GM12878 (cell line): ENCODE data around the gene TMEM44. TPM values are rescaled to one million over a fixed set of nuclear protein-coding genes. Genes with fewer than 3 reads are reported as not detected.

Source experiments
- ATAC-seq: fragments of 200-7000 bp; cut with Tn5 transposase; 3 replicates; pipeline ENCODE4 v1.9.1; 2020; ENCODE audit warnings: mild to moderate bottlenecking, moderate library complexity
- BruUV-seq: library from RNA; stranded (reverse); fragments of 400-500 nt; replicated peaks from 2 replicates; lab custom pipeline; 2021; lab: Mats Ljungman, UMichigan
- CTCF ChIA-PET: fragments of 300-600 bp; sonication (Branson Sonifier 250); formaldehyde crosslinking; extraction: SDS; loops from one replicate; lab custom pipeline; 2021; ENCODE audit warnings: inconsistent platforms; lab: Yijun Ruan, JAX
- POLR2A ChIA-PET: fragments of 350-600 bp; formaldehyde crosslinking; extraction: SDS; loops from one replicate; lab custom pipeline; 2021; ENCODE audit warnings: inconsistent platforms; lab: Charles Lee
- RAD21 ChIA-PET: fragments of 300-600 bp; sonication (Branson Sonifier 250); formaldehyde crosslinking; loops from one replicate; lab custom pipeline; 2023; ENCODE audit warnings: antibody characterized with exemption; ENCODE audit not compliant: unreplicated experiment; lab: Charles Lee
- SMC1A ChIA-PET: fragments of 300-600 bp; sonication (Branson Sonifier 250); formaldehyde crosslinking; loops from one replicate; lab custom pipeline; 2023; ENCODE audit not compliant: unreplicated experiment, uncharacterized antibody; lab: Charles Lee
- DNase-seq: peaks from one replicate; pipeline ENCODE4 v3.0.0-alpha.2; 2011; ENCODE audit warnings: low read depth, low spot score
- FAIRE-seq: peaks from 3 replicates; lab custom pipeline; 2011; peaks lifted over from hg19 to GRCh38; lab: Jason Lieb, UNC
- H2AFZ ChIP-seq: 2 replicates; pipeline ENCODE4 v1.6.0; 2011; ENCODE audit warnings: low read depth, low read length, control low read depth; ENCODE audit not compliant: control insufficient read depth
- H3K27ac ChIP-seq: 2 replicates; pipeline ENCODE4 v1.5.1; 2011; ENCODE audit warnings: control low read depth; ENCODE audit not compliant: control insufficient read depth, insufficient read depth
- H3K27me3 ChIP-seq, 2 experiments: replicated peaks in 1 of 2; 2 replicates each; pipeline versions ENCODE4 v1.6.0 to v1.6.1; 2011; ENCODE audit warnings: low read length in 1 of 2; ENCODE audit not compliant: control insufficient read depth in 2 of 2, insufficient read depth in 2 of 2
- H3K36me3 ChIP-seq, 2 experiments: 2 replicates each; pipeline ENCODE4 v1.5.1; 2011; ENCODE audit warnings: low read length in 1 of 2; ENCODE audit not compliant: control insufficient read depth in 2 of 2, insufficient read depth in 2 of 2
- H3K4me1 ChIP-seq: 2 replicates; pipeline ENCODE4 v1.6.1; 2011; ENCODE audit warnings: mild to moderate bottlenecking, low read length, moderate library complexity, mixed read lengths; ENCODE audit not compliant: control insufficient read depth, insufficient read depth
- H3K4me2 ChIP-seq: 2 replicates; pipeline ENCODE4 v1.6.0; 2011; ENCODE audit warnings: control low read depth; ENCODE audit not compliant: control insufficient read depth, insufficient read depth
- H3K4me3 ChIP-seq: fragments of 200-600 bp; sonication (generic); 2 replicates; pipeline ENCODE4 v1.5.1; 2016
- H3K79me2 ChIP-seq: 2 replicates; pipeline ENCODE4 v1.6.0; 2011; ENCODE audit warnings: low read length; ENCODE audit not compliant: control insufficient read depth, insufficient read depth
- H3K9ac ChIP-seq: 2 replicates; pipeline ENCODE4 v1.8.0; 2011; ENCODE audit warnings: low read length, control low read depth, mixed read lengths; ENCODE audit not compliant: control insufficient read depth, insufficient read depth
- H3K9me3 ChIP-seq: replicated peaks from 3 replicates; pipeline ENCODE4 v1.5.1; 2011; ENCODE audit warnings: mild to moderate bottlenecking, low read length; ENCODE audit not compliant: control insufficient read depth, insufficient read depth
- H4K20me1 ChIP-seq: 2 replicates; pipeline ENCODE4 v1.6.0; 2011; ENCODE audit not compliant: control insufficient read depth, insufficient read depth
- BCL3 ChIP-seq: IDR thresholded peaks from 2 replicates; pipeline ENCODE4 v1.6.1; 2011; ENCODE audit warnings: borderline replicate concordance, low read depth, mild to moderate bottlenecking, moderate library complexity, low read length; ENCODE audit not compliant: insufficient read depth, poor library complexity, severe bottlenecking
- BMI1 ChIP-seq: fragments of 450-650 bp; IDR thresholded peaks from 2 replicates; pipeline ENCODE4 v1.6.1; 2016; ENCODE audit warnings: mild to moderate bottlenecking, moderate library complexity, borderline replicate concordance
- CBX5 ChIP-seq: sonication (generic); IDR thresholded peaks from 2 replicates; pipeline ENCODE4 v1.6.1; 2016; ENCODE audit warnings: low read depth, moderate library complexity, mild to moderate bottlenecking, inconsistent platforms
- CEBPB ChIP-seq, 2 experiments: fragments of 150-350 bp in 1 of 2; IDR thresholded peaks; 2 replicates each; pipeline ENCODE4 v1.6.1; 2012 to 2014; ENCODE audit warnings: low read depth in 2 of 2, low read length in 2 of 2, borderline replicate concordance in 1 of 2, inconsistent platforms in 1 of 2
- ELK1 ChIP-seq: IDR thresholded peaks from 2 replicates; pipeline ENCODE4 v1.6.1; 2012; ENCODE audit warnings: low read depth, low read length, improper control_type of control experiment
- FOS ChIP-seq: IDR thresholded peaks from 3 replicates; pipeline ENCODE4 v1.6.1; 2011; ENCODE audit warnings: borderline replicate concordance; ENCODE audit not compliant: insufficient read length; ENCODE audit errors: extremely low read depth
- FOXK2 ChIP-seq: fragments of 450-650 bp; IDR thresholded peaks from 2 replicates; pipeline ENCODE4 v1.6.1; 2017; ENCODE audit warnings: mild to moderate bottlenecking, moderate library complexity
- GABPA ChIP-seq: IDR thresholded peaks from 2 replicates; pipeline ENCODE4 v1.6.1; 2014; ENCODE audit warnings: antibody characterized with exemption, low read depth, mild to moderate bottlenecking, inconsistent platforms
- IKZF2 ChIP-seq, 2 experiments: fragments of 450-650 bp; IDR thresholded peaks; 2 replicates each; pipeline ENCODE4 v1.6.1; 2017; ENCODE audit warnings: mild to moderate bottlenecking in 2 of 2, moderate library complexity in 2 of 2
- NR2F1 ChIP-seq: fragments of 450-650 bp; conservative IDR thresholded peaks from 2 replicates; pipeline ENCODE4 v1.6.1; 2017; ENCODE audit warnings: mild to moderate bottlenecking
- POLR2AphosphoS5 ChIP-seq: IDR thresholded peaks from 2 replicates; pipeline ENCODE4 v1.6.1; 2011; ENCODE audit warnings: mild to moderate bottlenecking, low read length, inconsistent platforms
- RAD21 ChIP-seq: IDR thresholded peaks from 2 replicates; pipeline ENCODE4 v1.6.1; 2011; ENCODE audit warnings: mild to moderate bottlenecking, low read depth, low read length, moderate library complexity; ENCODE audit not compliant: insufficient read depth
- SREBF2 ChIP-seq: IDR thresholded peaks from 2 replicates; pipeline ENCODE4 v1.6.1; 2012; ENCODE audit warnings: mild to moderate bottlenecking, low read length
- TAF1 ChIP-seq: IDR thresholded peaks from 2 replicates; pipeline ENCODE4 v1.6.1; 2011; ENCODE audit warnings: mild to moderate bottlenecking, low read depth, low read length, borderline replicate concordance
- ZNF384 ChIP-seq: IDR thresholded peaks from 2 replicates; pipeline ENCODE4 v1.6.1; 2012; ENCODE audit warnings: low read depth, mild to moderate bottlenecking, low read length, improper control_type of control experiment, borderline replicate concordance
- ZSCAN29 ChIP-seq: fragments of 450-650 bp; IDR thresholded peaks from 2 replicates; pipeline ENCODE4 v1.6.1; 2017; ENCODE audit warnings: mild to moderate bottlenecking, moderate library complexity
- WGBS: methylation state at CpG from one replicate; pipeline ENCODE4 v1.1.6; 2016; ENCODE audit warnings: low lambda C conversion rate; ENCODE audit not compliant: insufficient replicate concordance, insufficient coverage; ENCODE audit errors: missing lambda C conversion rate; 5-methylcytosine and 5-hydroxymethylcytosine counted together
- in situ Hi-C: fragments of 300-500 bp; cut with MboI; formaldehyde crosslinking; loops from 9 replicates; pipeline ENCODE4 v1.14.3; 2018; ENCODE audit warnings: mixed read lengths
- intact Hi-C: fragments of 100-400 bp; cut with micrococcal nuclease; formaldehyde crosslinking; loops from one replicate; pipeline ENCODE4 v1.14.2; 2022; ENCODE audit not compliant: unreplicated experiment
- polyA plus RNA-seq, 11 experiments: library from polyadenylated mRNA; depleted of rRNA in 4 of 11; unstranded in 6 of 11; stranded (reverse) in 5 of 11; fragments of >200 nt; fragmentation: Nextera tagmentation in 4 of 11; fragmentation: Illumina TruSeq in 1 of 11; extraction: Ambion mirVana in 4 of 11; extraction: Trizol in 1 of 11; gene quantifications; 1 replicate in 1 of 11; 2 replicates in 10 of 11; pipeline versions ENCODE4 v1.2.1 to v1.2.3, GENCODE V29; 2011 to 2016; ENCODE audit warnings: inconsistent platforms in 2 of 11, missing spikeins in 2 of 11, low read depth in 1 of 11
- total RNA-seq, 4 experiments: library from RNA; depleted of rRNA in 3 of 4; stranded (reverse); fragments of >200 nt in 3 of 4; fragmentation: Illumina TruSeq in 1 of 4; extraction: Trizol in 1 of 4; gene quantifications; 2 replicates each; pipeline versions ENCODE4 v1.2.1 to v1.2.3, GENCODE V29; 2013 to 2021
- TF ChIP-seq, protein P1 (sequence below): fragments of 450-650 bp; IDR thresholded peaks from 2 replicates; pipeline ENCODE4 v1.6.1; 2016; ENCODE audit warnings: mild to moderate bottlenecking, moderate library complexity, borderline replicate concordance
- TF ChIP-seq, protein P2 (sequence below): fragments of 450-650 bp; IDR thresholded peaks from 2 replicates; pipeline ENCODE4 v1.6.1; 2016; ENCODE audit warnings: mild to moderate bottlenecking

The TMEM44 gene
- total and polyA plus RNA-seq, 10 of the 15 experiments (the other 5 are each of a cell fraction or from before 2014, with no cell fraction given), result 0.57 to 8.3 (median 3.6) TPM

- FAIRE-seq, result no peak
- RAD21 ChIA-PET, result no interaction called here
Observed at GRCh38 chr3:194661946-194662345, 28.7 kb upstream of the TMEM44 start.

More at GRCh38 chr3:194661946-194662345, 28.7 kb upstream of the TMEM44 start:
- H4K20me1 ChIP-seq, result no peaks in the 10 kb centered on the region
- TF ChIP-seq RAD21 (no peak), ZNF384 (no peak), CEBPB (IDR thresholded peaks at IDR 0.05; ENCODE audit: borderline replicate concordance in 1 of 2, low read depth in 2 of 2, low read length in 2 of 2) (no peak), FOS (no peak), GABPA (no peak), SREBF2 (no peak), NR2F1 (no peak), TAF1 (no peak), CBX5 (no peak), POLR2AphosphoS5 (no peak), BCL3 (no peak), IKZF2 (IDR thresholded peaks at IDR 0.05) (no peak), BMI1 (no peak), ZSCAN29 (no peak), FOXK2 (no peak), ELK1 (no peak)
- TF ChIP-seq, protein P1, sequence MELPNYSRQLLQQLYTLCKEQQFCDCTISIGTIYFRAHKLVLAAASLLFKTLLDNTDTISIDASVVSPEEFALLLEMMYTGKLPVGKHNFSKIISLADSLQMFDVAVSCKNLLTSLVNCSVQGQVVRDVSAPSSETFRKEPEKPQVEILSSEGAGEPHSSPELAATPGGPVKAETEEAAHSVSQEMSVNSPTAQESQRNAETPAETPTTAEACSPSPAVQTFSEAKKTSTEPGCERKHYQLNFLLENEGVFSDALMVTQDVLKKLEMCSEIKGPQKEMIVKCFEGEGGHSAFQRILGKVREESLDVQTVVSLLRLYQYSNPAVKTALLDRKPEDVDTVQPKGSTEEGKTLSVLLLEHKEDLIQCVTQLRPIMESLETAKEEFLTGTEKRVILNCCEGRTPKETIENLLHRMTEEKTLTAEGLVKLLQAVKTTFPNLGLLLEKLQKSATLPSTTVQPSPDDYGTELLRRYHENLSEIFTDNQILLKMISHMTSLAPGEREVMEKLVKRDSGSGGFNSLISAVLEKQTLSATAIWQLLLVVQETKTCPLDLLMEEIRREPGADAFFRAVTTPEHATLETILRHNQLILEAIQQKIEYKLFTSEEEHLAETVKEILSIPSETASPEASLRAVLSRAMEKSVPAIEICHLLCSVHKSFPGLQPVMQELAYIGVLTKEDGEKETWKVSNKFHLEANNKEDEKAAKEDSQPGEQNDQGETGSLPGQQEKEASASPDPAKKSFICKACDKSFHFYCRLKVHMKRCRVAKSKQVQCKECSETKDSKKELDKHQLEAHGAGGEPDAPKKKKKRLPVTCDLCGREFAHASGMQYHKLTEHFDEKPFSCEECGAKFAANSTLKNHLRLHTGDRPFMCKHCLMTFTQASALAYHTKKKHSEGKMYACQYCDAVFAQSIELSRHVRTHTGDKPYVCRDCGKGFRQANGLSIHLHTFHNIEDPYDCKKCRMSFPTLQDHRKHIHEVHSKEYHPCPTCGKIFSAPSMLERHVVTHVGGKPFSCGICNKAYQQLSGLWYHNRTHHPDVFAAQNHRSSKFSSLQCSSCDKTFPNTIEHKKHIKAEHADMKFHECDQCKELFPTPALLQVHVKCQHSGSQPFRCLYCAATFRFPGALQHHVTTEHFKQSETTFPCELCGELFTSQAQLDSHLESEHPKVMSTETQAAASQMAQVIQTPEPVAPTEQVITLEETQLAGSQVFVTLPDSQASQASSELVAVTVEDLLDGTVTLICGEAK, result no peak
- TF ChIP-seq, protein P2, sequence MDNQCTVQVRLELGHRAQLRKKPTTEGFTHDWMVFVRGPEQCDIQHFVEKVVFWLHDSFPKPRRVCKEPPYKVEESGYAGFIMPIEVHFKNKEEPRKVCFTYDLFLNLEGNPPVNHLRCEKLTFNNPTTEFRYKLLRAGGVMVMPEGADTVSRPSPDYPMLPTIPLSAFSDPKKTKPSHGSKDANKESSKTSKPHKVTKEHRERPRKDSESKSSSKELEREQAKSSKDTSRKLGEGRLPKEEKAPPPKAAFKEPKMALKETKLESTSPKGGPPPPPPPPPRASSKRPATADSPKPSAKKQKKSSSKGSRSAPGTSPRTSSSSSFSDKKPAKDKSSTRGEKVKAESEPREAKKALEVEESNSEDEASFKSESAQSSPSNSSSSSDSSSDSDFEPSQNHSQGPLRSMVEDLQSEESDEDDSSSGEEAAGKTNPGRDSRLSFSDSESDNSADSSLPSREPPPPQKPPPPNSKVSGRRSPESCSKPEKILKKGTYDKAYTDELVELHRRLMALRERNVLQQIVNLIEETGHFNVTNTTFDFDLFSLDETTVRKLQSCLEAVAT, result no peak
- TF ChIP-seq, all 136 proteins: peak for 0
- in situ Hi-C loops (no loop called here), intact Hi-C loops (no loop called here)
- DNase-seq (no peak), ATAC-seq (no peak)
- Histone ChIP-seq H3K4me1 (no peaks in the 10 kb centered on the region), H3K4me3 (no peak overlapping the region), H3K4me2 (no peak overlapping the region), H3K27ac (no peak overlapping the region), H3K9me3 (no peaks in the 10 kb centered on the region), H2AFZ (no peak overlapping the region), H3K79me2 (no peaks in the 10 kb centered on the region), H3K9ac (no peak overlapping the region), H3K36me3 (peaks cover 6 to 22% of the 10 kb centered on the region in 2 experiments), H3K27me3 (no peaks in the 10 kb centered on the region)
- 82% methylated on average over 6 of the region's 6 CpGs for WGBS
- BruUV-seq, result no TSS peak
- POLR2A ChIA-PET, result no interaction called here
- SMC1A ChIA-PET, result no interaction called here
- CTCF ChIA-PET, result interaction anchor here (3.5 kb wide), 1 partner anchor 9 kb away, joined by 31 read pairs; the partner anchor contains the start of gene LSG1
